GM19372 (cell line): Measurements from ENCODE around the gene ASGR2.
"Not testable (repeated sequence)": the region's sequence is repeated elsewhere in the genome, so short reads cannot be mapped to it uniquely, and the experiment has no call there.

Source experiments
- ATAC-seq: cut with Tn5 transposase; IDR thresholded peaks from one replicate; pipeline ENCODE4 v1.9.1; 2021; ENCODE audit warnings: mild to moderate bottlenecking, low read depth, moderate library complexity; ENCODE audit not compliant: unreplicated experiment

ASGR2 gene

GRCh38 chr17:7101531-7101930 is 13.1 kb downstream of the ASGR2 start:
- no peak for ATAC-seq

GRCh38 chr17:7100641-7101379 is 13.8 kb downstream of the ASGR2 start:
- not testable (repeated sequence) for ATAC-seq

DNA sequence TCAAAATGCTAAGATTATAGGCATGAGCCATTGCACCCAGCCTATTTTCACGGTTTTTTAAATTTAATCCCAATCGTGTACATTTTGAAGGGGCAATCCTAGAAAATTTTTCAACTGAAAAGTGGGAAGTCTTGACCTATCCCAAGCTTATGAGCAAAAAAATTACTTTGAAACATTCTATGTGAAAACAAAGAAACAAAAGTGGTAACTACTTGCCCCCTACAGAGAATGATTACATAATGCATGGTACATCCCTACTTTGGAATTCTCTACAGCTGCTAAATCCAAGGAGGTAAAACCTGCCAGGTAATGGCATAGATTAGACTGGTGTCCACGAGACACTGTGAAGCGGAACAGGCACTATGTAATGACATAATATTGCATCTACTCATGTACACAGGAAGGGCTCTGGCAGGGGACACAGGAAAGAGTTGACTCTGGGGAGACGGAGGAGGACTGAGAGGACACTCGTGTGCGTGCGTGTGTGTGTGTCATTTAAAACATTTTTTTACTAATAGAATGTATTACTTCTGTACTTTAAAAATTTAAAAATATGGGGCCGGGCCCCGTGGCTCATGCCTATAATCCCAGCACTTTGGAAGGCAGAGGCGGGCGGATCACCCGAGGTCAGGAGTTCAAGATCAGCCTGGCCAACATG is 15.7 kb downstream of the ASGR2 start:
- no peak for ATAC-seq

DNA sequence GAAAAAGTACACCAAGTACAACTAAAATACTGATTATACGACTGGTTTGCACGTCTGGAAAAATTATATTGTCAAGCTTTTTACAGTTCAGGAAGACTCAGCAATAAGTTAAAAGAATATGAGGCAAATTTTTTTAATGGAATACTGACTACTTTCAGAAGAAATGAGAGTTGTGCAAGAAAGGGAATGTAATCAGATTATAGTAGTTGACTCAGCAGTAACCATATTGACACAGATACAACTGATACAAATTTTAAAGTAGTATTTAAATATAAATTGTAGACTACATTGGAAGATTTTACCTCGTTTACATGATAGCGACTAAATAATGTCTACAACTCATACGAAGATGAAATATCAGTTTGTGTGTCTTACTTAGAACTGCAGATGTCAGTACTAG is 16.7 kb downstream of the ASGR2 start:
- no peak for ATAC-seq

DNA sequence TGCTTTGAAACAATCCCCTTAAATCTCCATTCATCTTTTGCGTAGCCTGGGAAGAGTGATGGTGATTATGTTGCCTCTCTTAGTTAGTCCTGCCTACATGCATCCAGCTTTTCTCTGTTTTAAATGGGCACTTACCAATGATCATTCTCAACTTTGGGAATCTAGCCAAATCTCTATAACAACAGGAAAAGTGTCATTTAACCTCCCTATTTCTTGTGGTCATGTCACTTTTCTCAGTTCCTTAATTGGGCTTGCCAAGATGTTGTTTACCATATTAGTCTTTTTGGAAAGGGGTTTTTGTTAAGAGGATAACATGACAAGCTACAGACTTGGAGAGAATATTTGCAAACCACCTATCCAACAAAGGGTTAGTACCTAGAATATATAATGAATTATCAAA is 19.0 kb downstream of the ASGR2 start:
- ATAC-seq = no peak

DNA sequence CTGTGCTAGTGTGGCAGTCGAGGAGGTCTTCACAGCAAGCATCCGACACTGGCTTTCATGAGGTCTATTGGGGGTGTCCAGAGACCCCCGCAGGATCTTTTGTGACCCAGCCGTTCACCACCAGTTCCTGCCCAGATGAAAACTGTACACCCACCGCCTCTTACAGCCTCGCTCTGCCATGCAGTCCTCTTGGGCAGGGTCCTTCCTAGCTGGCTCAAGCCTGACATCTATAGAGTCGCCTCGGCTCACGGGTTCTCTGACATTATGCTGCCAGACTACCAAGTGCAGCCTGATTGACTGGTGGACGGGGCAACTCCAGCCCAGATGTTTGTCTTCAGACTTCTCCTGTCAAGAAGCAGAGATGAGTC is 20.0 kb downstream of the ASGR2 start:
- no peak for ATAC-seq

- ATAC-seq = not testable (repeated sequence)
Measured at GRCh38 chr17:7091311-7092005, 23.2 kb downstream of the ASGR2 start.

GRCh38 chr17:7089570-7089969 is 25.1 kb downstream of the ASGR2 start:
- not testable (repeated sequence) for ATAC-seq

- not testable (repeated sequence) for ATAC-seq
Measured at GRCh38 chr17:7088442-7088841, 26.2 kb downstream of the ASGR2 start.

DNA sequence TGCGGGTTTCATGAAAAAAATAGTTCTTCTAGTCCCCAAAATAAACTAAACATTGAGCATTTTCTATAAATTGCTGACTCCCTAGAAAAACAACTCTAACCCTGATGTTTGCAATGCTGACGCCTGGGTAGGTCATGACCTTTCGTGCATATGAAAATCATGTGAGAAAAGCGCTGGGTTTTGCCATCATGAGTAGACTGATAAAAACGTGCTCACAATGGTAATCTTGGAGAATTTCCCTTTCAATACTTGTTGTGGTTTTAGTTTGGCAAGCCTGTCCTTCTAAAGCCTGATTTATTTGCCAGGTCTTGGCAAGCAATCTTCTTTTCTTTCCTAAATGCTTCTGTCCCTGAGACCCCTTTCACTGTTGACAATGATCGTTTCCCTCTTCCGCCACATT is 30.5 kb downstream of the ASGR2 start:
- ATAC-seq = no peak

- no peak for ATAC-seq
Measured at GRCh38 chr17:7083592-7083991, 31.0 kb downstream of the ASGR2 start.

DNA sequence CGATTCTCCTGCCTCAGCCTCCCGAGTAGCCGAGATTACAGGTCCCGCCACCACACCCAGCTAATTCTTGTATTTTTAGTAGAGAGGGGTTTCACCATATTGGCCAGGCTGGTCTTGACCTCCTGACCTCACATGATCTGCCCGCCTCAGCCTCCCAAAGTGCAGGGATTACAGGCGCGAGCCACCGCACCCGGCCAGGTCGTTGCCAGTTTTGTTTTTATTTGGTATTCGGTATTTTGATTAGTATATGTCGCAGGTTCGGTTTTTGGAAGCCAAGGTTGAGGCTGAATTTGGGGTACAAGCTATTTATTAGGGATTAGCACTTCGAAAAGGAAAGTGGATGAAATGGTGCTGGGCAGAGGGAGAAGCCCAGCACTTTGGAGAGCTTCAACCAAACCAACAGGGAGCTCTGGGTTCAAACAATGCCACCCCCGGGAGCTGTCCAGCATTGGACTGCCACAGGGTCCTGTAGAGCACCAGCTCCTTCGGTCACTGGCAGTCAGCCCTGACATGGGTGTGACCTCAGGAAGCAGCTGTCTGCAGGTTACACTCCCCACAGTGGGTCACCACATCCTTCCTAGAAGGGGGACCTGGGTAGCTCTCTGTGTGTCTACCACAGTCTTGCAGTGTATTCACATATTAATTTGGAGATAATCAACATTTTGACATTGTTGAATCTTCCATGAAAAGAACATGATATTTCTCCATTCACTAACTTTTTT is 33.1 kb downstream of the ASGR2 start:
- ATAC-seq = no peak

DNA sequence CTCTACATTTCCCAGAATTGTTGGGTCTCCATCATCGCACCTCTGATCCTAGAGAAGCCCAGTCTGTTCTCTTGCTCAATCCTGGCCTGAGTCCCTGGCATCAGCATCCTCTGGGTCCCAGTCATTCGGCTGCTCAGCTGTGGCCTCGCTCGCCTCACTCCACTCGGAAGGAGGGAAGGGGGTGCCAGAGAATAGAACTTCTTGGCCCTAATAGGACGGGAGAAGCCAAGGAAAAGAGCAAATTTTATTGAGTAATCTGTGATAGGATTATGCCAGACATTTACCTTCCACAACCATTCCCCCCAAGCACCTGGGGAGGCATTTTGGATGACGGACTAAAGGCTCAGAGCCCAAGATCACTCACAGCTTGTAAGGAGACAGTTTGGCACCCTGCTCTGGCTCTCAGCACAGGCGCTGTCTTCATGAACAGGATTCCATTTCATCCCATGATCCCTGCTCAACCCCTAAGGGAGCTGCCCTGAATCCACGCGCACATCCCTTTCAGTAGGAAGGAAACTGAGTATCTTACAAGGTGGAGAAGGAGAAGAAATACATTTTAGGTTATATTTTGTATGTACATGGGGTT is 34.1 kb downstream of the ASGR2 start:
- ATAC-seq = no peak

DNA sequence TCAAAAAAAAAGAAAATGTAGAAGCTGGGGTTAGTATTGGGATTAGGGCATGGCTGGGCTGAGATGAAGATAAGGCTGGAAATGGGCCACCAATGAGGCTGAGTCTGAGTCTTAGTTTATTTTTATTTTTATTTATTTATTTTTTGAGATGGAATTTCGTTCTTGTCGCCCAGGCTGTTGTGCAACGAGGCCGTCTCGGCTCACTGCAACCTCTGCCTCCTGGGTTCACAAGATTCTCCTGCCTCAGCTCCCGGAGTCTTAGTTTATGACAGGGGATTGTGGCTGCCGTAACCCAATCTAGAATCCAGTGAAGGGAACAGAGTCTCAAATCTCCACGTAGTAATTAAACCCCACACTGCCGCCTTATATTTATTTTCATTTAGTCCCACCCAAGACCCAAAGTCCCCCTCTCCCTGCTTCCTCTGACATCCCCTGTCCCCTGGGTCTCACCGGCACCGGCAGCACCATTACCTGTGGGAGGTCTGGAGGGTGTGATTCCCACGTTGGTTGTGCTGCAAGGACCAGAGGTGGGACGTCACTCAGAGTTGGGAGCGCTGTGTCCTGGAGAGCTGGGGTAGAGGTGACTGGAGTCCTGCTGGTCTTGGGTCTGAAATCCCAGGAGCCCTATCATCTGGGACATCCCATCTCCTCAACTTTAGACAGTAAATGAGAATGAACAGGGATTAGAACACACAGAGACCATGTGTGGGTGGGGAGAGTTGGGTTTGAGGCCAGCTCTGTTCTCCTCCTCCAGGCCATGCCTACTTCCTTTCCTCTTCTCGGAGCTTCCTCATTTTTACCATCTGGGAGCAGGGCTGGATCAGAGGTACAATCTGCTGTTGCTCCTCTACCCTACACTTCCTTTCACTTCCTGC is 34.8 kb downstream of the ASGR2 start, which contains the start of gene CLEC10A:
Gene CLEC10A (minus strand): TSS at position 671 of the 875 bp plus-strand sequence. CDS start 1,439 bp downstream, outside the sequence.
- no peak for ATAC-seq

DNA sequence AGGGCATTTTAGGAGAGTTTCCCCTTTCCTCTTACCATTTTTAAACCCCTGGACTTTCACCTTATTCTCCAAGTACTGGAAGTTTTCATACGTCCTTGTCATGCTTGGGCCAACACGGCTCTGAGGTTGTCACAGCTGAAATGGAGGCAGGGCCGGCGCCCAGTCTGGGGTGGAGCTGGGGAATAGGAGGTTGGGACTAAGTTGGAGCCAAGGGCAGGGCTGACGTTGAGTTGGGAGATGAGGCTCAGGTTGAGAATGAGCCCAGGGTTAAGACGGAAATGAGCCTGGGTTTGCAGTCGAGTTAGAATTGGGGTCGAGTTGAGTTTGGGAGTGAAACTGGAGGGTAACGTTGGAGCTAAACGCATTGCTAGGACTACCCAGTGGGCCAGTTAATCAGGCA is 35.9 kb downstream of the ASGR2 start:
- no peak for ATAC-seq

GRCh38 chr17:7077911-7078546 is 36.6 kb downstream of the ASGR2 start:
- no peak for ATAC-seq

GRCh38 chr17:7074931-7075330 is 39.7 kb downstream of the ASGR2 start:
- no peak for ATAC-seq

GRCh38 chr17:7072406-7072805 is 42.2 kb downstream of the ASGR2 start:
- ATAC-seq = no peak

DNA sequence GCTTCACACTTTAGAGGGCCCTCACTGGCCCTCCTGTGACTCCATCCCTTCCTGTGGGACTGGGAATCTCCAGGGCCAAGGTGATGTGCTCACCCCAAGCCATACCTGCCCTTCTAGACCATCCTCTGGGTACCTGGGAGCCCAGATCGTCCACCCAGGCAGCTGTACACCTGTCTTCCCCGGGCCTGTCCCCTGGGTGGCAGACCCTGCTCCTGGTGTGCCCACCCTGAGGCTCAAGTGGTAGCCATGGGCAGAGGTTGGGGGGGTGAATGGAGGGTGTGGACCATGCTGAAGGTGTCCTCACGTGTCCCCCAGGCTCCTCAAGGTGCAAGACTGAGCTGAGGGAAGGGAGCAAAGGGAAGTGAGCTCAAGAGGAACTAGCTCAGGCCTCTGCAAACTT is 43.9 kb downstream of the ASGR2 start:
- ATAC-seq = no peak
